K562 (cell line): ENCODE results near the gene GOT2.

Experiments
- JUN ChIP-seq, 2 experiments: sonication (generic) in 1 of 2; formaldehyde crosslinking in 1 of 2; IDR thresholded peaks; 2 replicates each; pipeline versions ENCODE4 v1.6.1 to v1.8.0; 2012 to 2022; ENCODE audit warnings: borderline replicate concordance in 2 of 2, mild to moderate bottlenecking in 2 of 2, improper control_type of control experiment in 1 of 2, low read depth in 1 of 2, low read length in 1 of 2, missing genetic modification reagents in 1 of 2
- POLR2A ChIP-seq: fragments of 450-650 bp; conservative IDR thresholded peaks from 2 replicates; pipeline ENCODE4 v1.6.1; 2016

DNA sequence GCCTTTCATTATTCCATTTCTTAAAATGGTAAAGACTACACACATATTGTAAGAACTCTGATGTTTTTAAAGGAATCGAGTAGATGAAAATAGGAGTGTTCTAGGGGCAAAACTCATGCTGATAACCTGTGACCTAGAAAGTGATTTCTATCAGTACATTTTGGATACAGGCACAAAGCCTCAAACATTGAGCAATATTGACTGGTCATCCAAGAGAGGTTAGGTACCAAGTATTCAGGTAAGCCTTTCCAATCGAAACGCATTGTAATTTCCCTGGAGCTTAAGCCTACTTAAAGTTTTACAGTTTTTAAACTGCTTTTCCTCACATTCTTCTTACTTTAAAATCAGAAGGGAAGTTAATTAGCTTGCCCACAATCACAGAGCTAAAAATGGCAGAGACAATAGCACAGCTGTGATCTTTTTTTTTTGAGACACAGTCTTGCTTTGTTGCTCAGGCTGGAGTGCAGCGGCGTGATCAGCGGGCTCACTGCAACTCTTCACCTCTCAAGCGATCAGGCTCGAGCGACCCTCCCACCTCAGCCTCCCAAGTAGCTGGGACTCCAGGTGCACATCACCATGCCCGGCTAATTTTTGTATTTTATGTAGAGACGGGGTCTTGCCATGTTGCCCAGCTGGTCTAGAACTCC, 3.3 kb downstream of the GOT2 start:
- no peak for TF ChIP-seq JUN (IDR thresholded peaks at IDR 0.05; ENCODE audit: borderline replicate concordance, low read depth, low read length)
- no peak for TF ChIP-seq JUN (CRISPR knock-in tag; IDR thresholded peaks at IDR 0.05; ENCODE audit: borderline replicate concordance)
- TF ChIP-seq POLR2A: no peak
